SU-DHL-6 (cell line): ENCODE results near the gene DNAJB1.

ENCODE experiments used
- EZH2phosphoT487 ChIP-seq: fragments of 200-600 bp; sonication (generic), shearing (Covaris generic); conservative IDR thresholded peaks from 2 replicates; pipeline ENCODE4 v1.6.1; 2018; ENCODE audit warnings: mild to moderate bottlenecking, antibody characterized with exemption, low read length, moderate library complexity, mixed read lengths
- TF ChIP-seq, protein P1 (sequence below): fragments of 200-600 bp; sonication (generic); IDR thresholded peaks from one replicate; pipeline ENCODE4 v1.5.1; 2017; ENCODE audit warnings: antibody characterized with exemption, mild to moderate bottlenecking, low read length, moderate library complexity; ENCODE audit not compliant: insufficient read depth, poor library complexity, severe bottlenecking

DNA sequence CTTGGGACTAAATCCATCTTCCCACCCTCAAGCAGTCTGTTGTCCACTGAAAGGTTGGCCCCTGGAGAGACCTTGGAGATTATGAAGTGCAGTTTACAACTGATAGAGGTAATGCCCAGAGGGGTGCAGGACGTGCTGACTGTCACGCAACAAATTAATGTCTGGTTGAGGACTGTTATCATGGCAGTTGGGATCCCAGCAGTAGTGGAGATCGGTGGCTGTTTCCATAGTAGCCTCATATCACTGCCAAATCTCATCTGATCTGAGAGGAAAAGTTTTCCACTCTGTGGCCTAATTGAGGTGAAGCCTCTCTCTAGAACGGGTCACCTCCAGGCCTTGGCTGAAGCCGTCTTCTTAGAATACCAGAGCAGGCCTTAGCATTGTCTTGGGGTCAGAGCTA lies 15.3 kb upstream of the DNAJB1 start:
- TF ChIP-seq, protein P1, sequence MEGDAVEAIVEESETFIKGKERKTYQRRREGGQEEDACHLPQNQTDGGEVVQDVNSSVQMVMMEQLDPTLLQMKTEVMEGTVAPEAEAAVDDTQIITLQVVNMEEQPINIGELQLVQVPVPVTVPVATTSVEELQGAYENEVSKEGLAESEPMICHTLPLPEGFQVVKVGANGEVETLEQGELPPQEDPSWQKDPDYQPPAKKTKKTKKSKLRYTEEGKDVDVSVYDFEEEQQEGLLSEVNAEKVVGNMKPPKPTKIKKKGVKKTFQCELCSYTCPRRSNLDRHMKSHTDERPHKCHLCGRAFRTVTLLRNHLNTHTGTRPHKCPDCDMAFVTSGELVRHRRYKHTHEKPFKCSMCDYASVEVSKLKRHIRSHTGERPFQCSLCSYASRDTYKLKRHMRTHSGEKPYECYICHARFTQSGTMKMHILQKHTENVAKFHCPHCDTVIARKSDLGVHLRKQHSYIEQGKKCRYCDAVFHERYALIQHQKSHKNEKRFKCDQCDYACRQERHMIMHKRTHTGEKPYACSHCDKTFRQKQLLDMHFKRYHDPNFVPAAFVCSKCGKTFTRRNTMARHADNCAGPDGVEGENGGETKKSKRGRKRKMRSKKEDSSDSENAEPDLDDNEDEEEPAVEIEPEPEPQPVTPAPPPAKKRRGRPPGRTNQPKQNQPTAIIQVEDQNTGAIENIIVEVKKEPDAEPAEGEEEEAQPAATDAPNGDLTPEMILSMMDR: no peak
- no peak for TF ChIP-seq EZH2phosphoT487
